Astrocyte (in vitro differentiated cells and primary cell): Measurements from ENCODE around the gene STRN.

ENCODE experiments used
- EZH2 ChIP-seq: IDR thresholded peaks from 2 replicates; pipeline ENCODE4 v1.6.1; 2012; ENCODE audit warnings: mild to moderate bottlenecking, low read length, inconsistent platforms; ENCODE audit not compliant: insufficient read depth
- TF ChIP-seq, protein P1 (sequence below): IDR thresholded peaks from 2 replicates; pipeline ENCODE4 v1.5.1; 2011; ENCODE audit warnings: low read depth, mild to moderate bottlenecking, inconsistent platforms, low read length, moderate library complexity; ENCODE audit not compliant: insufficient read depth

- TF ChIP-seq, protein P1, sequence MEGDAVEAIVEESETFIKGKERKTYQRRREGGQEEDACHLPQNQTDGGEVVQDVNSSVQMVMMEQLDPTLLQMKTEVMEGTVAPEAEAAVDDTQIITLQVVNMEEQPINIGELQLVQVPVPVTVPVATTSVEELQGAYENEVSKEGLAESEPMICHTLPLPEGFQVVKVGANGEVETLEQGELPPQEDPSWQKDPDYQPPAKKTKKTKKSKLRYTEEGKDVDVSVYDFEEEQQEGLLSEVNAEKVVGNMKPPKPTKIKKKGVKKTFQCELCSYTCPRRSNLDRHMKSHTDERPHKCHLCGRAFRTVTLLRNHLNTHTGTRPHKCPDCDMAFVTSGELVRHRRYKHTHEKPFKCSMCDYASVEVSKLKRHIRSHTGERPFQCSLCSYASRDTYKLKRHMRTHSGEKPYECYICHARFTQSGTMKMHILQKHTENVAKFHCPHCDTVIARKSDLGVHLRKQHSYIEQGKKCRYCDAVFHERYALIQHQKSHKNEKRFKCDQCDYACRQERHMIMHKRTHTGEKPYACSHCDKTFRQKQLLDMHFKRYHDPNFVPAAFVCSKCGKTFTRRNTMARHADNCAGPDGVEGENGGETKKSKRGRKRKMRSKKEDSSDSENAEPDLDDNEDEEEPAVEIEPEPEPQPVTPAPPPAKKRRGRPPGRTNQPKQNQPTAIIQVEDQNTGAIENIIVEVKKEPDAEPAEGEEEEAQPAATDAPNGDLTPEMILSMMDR = no peak
- no peak for TF ChIP-seq EZH2
Observed at GRCh38 chr2:36859366-36859792, 107.0 kb downstream of the STRN start.
